ENCODE measurements around the gene SMCR8. TPM values are rescaled to one million over a fixed set of nuclear protein-coding genes. Genes with fewer than 3 reads are reported as not detected.

The SMCR8 gene
- total and polyA plus RNA-seq, 9 of the 15 experiments (the other 6 are each of a cell fraction or from before 2014, with no cell fraction given) = 0.25 to 8.8 (median 4.9) TPM

- Histone ChIP-seq H3K9ac (ENCODE audit: insufficient read depth in 1 of 2, low read depth in 2 of 2, low read length in 2 of 2) (peak overlapping the region in 1 of 2 experiments; percentile 68; a peak in 1 of 4 replicates), H3K9me3 (replicated peaks; ENCODE audit: control insufficient read depth, insufficient read depth, low read depth, low read length) (no peaks in the 10 kb centered on the region), H3K79me2 (ENCODE audit: control insufficient read depth, insufficient read depth, low read length) (peaks cover 7% of the 10 kb centered on the region; the same call in 1 of the 3 replicates), H3K9me1 (ENCODE audit: control insufficient read depth, insufficient read depth, low read length) (no peaks in the 10 kb centered on the region), H3K4me1 (replicated peaks in 1 of 2; ENCODE audit: control insufficient read depth in 2 of 2, insufficient read depth in 2 of 2, low read length in 2 of 2) (peaks cover 2 to 17% of the 10 kb centered on the region in 2 experiments; a peak in 3 of 5 replicates), H3K4me2 (ENCODE audit: insufficient read depth, low read length) (no peak overlapping the region), H3K4me3 (no peak overlapping the region), H3K27ac (ENCODE audit: extremely low read depth, low read depth, low read length) (no peak overlapping the region), H4K20me1 (replicated peaks; ENCODE audit: control insufficient read depth, insufficient read depth, low read length) (peaks cover 6% of the 10 kb centered on the region), H3K36me3 (ENCODE audit: control insufficient read depth, insufficient read depth, low read length) (peaks cover 42% of the 10 kb centered on the region; the same call in 2 of the 3 replicates), H2AFZ (ENCODE audit: low read depth, low read length) (no peak overlapping the region), H3K27me3 (ENCODE audit: control insufficient read depth in 2 of 2, insufficient read depth in 2 of 2, low read length in 2 of 2) (no peaks in the 10 kb centered on the region)
- ChIA-PET POLR2A (interaction anchor here (0.8 kb wide), 1 partner anchor 9 kb away, joined by 3 read pairs; the partner anchor contains the start of gene TOP3A), CTCF (ENCODE audit: low intra/inter-chr PET ratio) (no interaction called here)
- 86% methylated on average over 10 of the region's 16 CpGs for WGBS (ENCODE audit: insufficient coverage, low coverage, missing lambda C conversion rate)
- intact Hi-C loops (cut with micrococcal nuclease) (loop anchor here (10.0 kb wide), 1 partner anchor 179 kb away; no protein-coding TSS in a partner anchor), in situ Hi-C loops (cut with MboI) (no loop called here)
- TF ChIP-seq SP1 (CRISPR knock-in tag; IDR thresholded peaks at IDR 0.05) = no peak
- TF ChIP-seq POLR2G (IDR thresholded peaks at IDR 0.05; ENCODE audit: low read depth, low read length) = peak; percentile 40
- no peak for TF ChIP-seq ZC3H11A (IDR thresholded peaks at IDR 0.05; ENCODE audit: low read depth, low read length)
- 0 out of 2 replicates have a peak, but pooled peaks have one; percentile 42 for TF ChIP-seq RBFOX2 (IDR thresholded peaks at IDR 0.05; ENCODE audit: low read depth, low read length)
- ATAC-seq = no peak
- FAIRE-seq = no peak
- no TSS peak for BruUV-seq (replicated peaks)
- DNase-seq (ENCODE audit: extremely low read depth in 1 of 4, low spot score in 3 of 4) = no peak
These were observed 8.5 kb downstream of the SMCR8 start for GRCh38 chr17:18323507-18324139.

Data from K562 (cell line).